NCI-H1436 treated with DMSO at 0.1 percent for 48 hours (cell line): Measurements from ENCODE around the gene HTR3C.
"Not testable (repeated sequence)": the region's sequence is repeated elsewhere in the genome, so short reads cannot be mapped to it uniquely, and the experiment has no call there.

Experiments
- DNase-seq: peaks from one replicate; lab custom pipeline; 2025; lab: John Stamatoyannopoulos, UW

The HTR3C gene, protein sequence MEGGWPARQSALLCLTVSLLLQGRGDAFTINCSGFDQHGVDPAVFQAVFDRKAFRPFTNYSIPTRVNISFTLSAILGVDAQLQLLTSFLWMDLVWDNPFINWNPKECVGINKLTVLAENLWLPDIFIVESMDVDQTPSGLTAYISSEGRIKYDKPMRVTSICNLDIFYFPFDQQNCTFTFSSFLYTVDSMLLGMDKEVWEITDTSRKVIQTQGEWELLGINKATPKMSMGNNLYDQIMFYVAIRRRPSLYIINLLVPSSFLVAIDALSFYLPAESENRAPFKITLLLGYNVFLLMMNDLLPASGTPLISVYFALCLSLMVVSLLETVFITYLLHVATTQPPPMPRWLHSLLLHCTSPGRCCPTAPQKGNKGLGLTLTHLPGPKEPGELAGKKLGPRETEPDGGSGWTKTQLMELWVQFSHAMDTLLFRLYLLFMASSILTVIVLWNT

DNA sequence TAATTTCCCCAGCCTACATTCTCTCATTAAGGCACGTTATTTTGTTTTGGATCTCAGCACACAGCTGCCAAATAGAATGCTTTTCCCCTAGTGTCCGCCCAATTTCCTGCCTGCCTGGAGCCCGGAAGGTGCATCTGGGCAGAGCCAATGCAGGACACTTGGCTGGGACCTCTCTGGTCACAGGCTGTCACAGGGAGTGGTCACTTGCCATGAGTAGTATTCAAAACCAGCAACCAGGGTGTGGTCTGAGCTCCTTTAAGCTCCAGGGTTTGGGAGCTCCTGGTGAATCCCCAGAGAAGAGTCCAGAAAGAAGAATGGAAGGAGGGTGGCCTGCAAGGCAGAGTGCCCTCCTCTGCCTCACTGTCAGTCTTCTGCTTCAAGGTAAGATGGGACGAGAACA lies at the start of gene HTR3C:
HTR3C (plus strand) TSS at position 281 of the 400 bp plus-strand sequence; CDS start at position 315, 34 bp downstream.
- DNase-seq, result no peak

DNA sequence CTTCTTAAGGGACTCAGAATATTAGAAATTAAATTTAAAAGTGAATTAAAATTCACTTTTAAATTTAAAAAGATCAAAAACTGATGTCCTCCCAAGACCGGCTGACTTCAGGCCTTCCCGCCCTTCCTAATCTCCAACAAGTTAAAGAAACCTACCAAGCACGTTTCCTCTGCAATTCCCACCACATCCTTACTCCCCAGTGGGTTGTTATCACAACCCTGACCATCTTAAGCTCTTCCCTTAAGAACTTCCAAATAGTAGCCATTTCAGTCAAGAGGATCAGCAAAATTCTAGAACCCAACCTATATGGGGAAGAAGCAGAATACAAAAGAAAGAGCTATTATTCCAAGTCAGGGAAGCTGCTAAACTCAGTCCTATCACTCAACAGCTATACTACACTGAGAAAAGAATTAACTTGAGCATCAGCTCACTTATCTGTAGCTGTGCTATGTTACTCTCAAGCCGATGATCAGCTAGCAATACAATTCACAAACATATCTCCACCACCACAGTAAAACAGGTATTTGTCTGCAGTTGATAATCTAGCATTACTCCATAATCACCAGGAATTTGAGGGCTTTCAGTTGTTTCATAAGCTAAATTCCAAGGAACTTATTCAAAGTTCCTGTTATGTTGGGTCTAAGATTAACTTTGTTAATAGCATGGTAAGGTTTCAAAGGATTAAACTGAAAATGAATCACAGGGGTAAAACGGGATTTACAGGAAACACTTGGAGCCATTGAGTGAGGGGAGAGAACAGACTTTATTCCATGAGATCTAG lies 49.5 kb upstream of the HTR3C start:
- no peak for DNase-seq

DNA sequence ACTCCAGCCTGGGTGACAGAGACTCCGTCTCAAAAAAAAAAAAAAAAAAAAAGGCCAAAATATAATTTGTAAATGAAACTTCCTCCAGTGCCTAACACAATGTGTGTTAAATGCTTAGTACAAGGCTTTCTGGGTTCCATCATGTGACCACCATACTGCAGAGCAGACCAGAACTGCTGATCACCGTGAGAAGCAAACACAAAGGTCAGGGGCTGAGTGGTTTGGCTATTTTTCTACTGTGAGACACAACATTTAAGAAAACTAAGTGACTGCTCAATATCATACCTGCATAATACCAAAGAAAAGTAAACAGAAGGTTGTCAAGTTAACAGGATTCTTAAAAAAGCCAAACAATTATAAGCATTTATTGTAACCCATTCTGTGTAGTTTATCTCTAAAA lies 48.4 kb upstream of the HTR3C start:
- no peak for DNase-seq

DNA sequence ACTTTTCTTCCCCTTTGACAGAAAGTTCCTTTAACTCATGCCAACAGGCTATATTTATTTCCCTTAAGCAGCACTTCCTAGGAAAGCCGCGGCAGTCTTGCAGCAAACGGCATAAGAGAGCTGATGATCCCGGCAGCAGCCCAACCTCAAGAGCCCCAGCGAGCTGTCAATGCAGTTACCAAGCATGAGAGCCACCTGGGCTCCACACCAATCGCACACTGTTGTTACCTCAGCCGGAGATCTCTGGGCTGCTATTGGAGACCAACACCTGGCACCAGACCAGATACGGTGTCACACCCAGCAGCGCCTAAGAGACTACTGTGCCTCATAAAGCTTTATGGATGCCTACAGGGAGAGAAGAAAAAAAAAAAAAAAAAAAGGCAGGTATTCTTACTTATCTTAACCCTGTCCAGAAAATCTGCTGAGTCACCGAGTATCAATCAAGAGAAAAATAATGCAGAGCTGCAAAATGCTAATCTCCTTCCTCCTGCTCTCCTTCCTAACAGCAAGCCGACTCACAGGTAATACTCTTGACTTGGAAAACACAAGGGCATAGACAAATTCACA lies 46.8 kb upstream of the HTR3C start:
- DNase-seq, result peak; percentile 91

- DNase-seq, result not testable (repeated sequence)
Measured at GRCh38 chr3:184007143-184007813, 45.6 kb upstream of the HTR3C start.

- no peak for DNase-seq
Measured at GRCh38 chr3:184008161-184008560, 44.7 kb upstream of the HTR3C start.

- DNase-seq, result no peak
Measured at GRCh38 chr3:184011230-184011876, 41.5 kb upstream of the HTR3C start.

DNA sequence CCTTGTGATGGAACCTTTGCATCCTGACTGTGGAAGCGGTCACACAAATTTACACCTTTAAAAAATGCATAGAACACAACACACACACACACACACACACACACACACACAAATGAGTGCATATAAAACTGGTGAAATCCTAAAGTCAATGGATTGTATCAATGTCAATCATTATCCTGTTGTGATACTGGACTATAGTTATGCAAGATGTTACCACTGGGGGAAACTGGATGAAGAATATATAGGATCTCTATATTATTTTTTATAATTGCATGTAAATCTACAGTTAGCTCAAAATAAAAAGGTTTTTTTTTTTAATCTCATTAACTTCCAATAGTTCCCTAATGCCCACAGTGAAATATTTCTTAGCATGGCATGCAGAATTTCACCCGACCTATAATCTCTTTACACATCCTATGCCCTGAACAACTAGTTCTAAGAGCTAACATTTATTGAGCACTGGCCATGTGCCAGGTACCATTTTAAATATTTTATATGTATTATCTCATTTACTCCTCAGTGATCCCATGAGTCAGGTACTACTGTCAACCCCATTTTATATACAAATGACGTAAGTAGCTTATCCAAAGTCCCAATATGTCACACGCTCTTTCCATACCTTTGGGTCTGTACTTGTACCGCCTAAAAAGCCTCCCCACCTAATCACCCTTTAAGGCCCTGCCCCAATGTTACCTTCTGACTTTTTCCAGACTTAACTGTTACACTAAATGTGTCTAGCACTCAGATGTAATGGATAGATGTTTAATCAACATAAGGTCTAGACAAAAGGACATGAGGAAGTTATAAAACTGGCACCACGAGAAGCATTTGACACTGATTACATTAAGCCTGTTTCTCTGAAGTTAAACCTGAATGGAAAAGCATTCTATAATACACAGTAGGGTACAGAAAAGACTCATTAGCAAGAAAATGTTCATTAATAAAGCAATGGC lies 40.6 kb upstream of the HTR3C start:
- no peak for DNase-seq

- no peak for DNase-seq
Measured at GRCh38 chr3:184015381-184016019, 37.3 kb upstream of the HTR3C start.

DNA sequence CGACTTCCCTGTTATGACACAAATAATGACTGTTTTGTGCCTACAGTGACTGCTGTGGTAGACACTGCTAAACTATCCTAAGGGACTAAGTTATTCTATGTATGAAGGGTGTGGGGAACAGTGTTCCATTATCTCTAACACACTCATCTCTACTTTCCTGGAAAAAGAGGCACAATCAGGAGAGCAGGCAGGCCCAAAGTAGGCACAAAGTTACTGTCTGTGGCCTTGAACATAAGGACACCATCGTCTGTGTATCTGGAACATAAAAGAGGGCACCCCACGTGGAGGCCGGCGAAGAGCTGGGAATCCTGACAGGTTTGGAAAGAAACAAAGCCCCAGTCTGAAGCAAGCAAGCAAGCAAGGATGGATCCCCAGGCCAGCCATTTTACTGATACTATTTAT lies 36.7 kb upstream of the HTR3C start:
- no peak for DNase-seq

DNA sequence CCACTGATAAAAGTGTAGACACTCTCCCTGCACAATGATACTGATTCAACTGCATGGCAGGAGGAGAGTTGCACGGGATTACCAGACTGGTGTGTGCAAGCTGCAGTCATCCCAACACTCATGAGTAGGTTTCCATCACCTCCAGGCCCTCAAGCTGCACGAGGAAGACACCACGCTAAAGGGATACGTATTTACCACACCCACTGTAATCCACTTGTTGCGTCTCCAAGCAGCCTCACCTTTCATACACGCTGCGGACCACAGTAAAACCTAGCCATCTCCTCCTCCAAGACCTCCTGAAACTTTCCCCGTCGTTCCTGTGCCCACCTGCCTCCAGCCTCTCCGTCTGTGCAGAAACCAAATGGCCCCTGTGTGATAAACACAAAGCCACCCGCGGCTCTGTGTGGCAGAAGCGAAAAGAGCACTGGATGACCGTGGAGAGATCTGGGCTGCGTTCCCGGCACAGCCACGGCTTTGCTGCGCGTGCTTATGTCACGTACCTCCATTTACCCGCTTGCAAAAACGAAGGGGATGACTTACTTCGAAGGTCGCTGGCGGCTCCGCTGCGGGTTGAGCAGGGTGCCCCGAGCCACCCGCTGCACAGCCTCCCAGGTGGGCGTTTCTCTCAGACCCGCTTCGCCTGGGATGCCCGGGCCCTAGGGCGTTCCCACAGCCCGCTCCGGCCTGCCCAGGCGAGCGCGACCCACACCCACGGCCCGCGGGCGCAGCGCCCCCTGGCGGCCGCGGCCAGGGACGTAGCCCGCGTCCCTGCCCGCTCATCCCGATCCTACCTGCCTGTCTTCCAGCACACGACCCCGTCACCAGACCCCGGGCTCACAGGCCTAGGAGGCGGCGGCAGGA lies 35.8 kb upstream of the HTR3C start:
- DNase-seq, result no peak

DNA sequence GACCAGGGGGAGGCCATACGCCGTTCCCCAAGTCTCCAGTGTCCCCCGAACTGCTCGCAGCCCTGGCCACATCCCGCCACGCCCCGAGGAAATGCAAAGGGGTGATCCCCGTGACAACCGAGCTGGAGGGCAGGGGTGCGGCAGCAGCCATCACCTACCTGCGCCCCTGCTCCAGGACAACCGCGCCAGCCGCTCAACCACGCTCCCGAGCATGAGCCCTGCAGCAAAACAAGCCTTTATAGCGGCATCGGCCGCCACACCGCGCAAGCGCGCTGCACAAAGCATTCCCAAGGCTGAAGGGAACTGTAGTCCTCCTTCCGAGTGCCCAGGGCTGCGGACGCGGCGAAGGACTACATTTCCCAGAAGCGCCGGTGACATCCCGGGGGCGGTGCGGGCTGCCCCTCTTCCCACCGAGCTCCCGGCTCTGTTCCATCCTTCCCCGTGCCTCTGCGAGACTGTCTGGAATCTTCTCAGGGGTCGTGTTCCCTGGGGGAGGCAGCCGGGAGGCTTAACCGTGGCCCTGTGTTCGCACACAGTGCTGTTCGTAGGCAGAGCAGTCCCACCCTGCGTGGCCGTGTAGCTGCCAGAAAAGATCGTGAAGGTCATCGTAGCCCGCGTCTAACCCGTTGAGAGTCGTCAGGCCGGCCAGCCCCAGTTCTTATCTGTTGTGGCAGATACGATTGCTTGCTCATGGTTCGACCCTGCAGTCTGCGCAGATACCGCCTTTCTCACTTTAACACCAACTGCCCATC lies 35.0 kb upstream of the HTR3C start, which contains the start of gene ABCC5:
ABCC5 (minus strand) TSS at position 213 of the 752 bp plus-strand sequence. CDS start 3,492 bp downstream, outside the sequence.
- peak; percentile 88 for DNase-seq

DNA sequence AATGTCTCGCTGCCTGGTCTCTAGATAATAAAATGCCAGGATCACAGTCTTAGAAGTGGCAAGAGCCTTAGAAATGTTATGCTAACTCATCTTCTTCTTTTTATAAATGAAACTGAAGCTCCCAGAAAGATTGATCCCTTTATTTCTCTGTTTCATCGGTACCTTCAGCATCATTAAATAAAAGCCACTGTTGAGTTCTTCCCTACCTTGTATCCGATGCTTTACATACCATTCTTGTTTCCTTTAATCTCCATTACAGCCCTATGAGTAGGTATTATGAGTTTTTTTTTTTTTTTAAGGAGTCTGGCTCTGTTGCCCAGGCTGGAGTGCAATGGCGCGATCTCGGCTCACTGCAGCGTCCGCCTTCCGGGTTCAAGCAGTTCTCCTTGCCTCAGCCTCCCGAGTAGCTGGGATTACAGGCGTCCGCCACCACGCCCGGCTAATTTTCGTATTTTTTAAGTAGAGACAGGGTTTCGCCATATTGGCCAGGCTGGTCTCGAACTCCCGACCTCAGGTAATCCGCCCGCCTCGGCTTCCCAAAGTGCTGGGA lies 34.3 kb upstream of the HTR3C start:
- DNase-seq, result no peak

DNA sequence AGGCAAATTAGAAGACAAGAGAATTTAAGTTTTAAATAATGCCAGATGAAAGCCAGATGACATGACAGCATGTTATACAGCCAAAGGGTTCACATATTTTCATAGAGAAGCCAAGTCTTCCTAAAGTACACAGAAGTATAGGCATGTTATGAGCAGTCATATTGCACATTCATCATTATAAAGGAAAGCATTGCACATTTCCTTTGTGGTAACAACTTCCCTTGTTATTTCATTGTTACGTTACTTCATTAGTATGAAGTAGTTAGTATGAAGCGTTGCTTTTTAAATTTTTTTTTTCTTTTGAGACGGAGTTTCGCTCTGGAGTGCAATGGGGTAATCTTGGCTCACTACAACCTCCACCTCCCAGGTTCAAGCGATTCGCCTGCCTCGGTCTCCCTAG lies 30.5 kb upstream of the HTR3C start:
- DNase-seq, result no peak

GRCh38 chr3:184025256-184025655 lies 27.6 kb upstream of the HTR3C start:
- not testable (repeated sequence) for DNase-seq

DNA sequence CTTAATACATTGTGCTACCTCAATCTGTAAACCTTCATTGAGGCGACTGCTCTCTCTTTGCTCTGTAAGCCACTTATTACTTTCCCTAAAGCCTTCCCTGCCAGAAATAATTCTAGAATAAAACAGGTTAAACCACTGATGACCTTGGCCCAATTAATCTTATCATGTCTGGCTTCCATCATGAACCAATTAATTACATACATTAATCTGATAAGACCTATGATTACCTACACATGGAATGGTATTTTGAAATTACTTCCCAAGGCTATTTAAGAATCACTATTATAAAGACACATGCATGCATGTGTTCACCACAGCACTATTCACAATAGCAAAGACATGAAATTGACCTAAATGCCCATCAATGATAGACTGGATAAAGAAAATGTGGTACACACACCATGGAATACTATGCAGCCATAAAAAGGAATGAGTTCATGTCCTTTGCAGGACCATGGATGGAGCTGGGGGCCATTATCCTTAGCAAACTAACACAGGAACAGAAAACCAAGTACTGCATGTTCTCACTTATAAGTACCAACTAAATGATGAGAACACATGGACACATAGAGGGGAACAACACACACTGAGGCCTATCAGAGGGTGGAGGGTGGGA lies 24.5 kb upstream of the HTR3C start:
- DNase-seq, result not testable (repeated sequence)

DNA sequence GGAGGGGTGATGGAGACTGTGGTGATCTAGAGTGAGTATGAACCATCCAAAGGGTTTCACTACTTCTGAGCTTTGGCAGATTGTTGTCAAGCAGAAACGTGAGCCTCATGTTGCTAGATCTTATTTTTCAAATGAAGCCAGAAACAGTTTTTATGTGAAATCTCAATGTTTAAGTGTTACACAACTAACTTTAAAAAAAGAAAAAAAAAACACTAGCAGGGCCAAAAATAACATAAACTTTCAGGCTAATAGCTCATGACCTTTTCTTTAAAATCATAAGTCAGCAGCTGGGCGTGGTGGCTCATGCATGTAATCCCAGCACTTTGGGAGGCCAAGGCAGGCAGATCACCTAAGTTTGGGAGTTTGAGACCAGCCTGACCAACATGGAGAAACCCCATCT lies 23.4 kb upstream of the HTR3C start:
- no peak for DNase-seq
